H9 (cell line): ENCODE results near the gene MBP. TPM values are rescaled to one million over a fixed set of nuclear protein-coding genes. Genes with fewer than 3 reads are reported as not detected.

Experiments used
- DNase-seq: peaks from one replicate; pipeline ENCODE4 v3.0.0-alpha.2; 2017
- H2AFZ ChIP-seq: one replicate; pipeline ENCODE4 v1.6.1; 2013; ENCODE audit warnings: mild to moderate bottlenecking, low read length, control low read depth, moderate library complexity
- H2AK5ac ChIP-seq: 2 replicates; pipeline ENCODE4 v1.6.1; 2013; ENCODE audit warnings: low read length, control low read depth, mixed read lengths; ENCODE audit not compliant: insufficient read length
- H2BK120ac ChIP-seq: one replicate; pipeline ENCODE4 v1.6.1; 2013; ENCODE audit warnings: low read depth, mild to moderate bottlenecking, low read length, control low read depth, inconsistent platforms; ENCODE audit not compliant: poor library complexity, severe bottlenecking
- H2BK12ac ChIP-seq: 2 replicates; pipeline ENCODE4 v1.6.1; 2013; ENCODE audit warnings: low read length, control low read depth, mixed read lengths, low read depth; ENCODE audit not compliant: insufficient read length
- H2BK15ac ChIP-seq: 2 replicates; pipeline ENCODE4 v1.6.1; 2013; ENCODE audit warnings: low read depth, low read length, control low read depth
- H2BK20ac ChIP-seq: one replicate; pipeline ENCODE4 v1.6.1; 2013; ENCODE audit warnings: low read depth, mild to moderate bottlenecking, low read length, control low read depth, inconsistent platforms; ENCODE audit not compliant: poor library complexity, severe bottlenecking
- H2BK5ac ChIP-seq: 2 replicates; pipeline ENCODE4 v1.6.1; 2013; ENCODE audit warnings: low read length, control low read depth, mixed read lengths; ENCODE audit not compliant: insufficient read length
- H3K14ac ChIP-seq: 2 replicates; pipeline ENCODE4 v1.6.1; 2013; ENCODE audit warnings: low read length, control low read depth; ENCODE audit not compliant: insufficient read depth
- H3K18ac ChIP-seq: 2 replicates; pipeline ENCODE4 v1.6.1; 2013; ENCODE audit warnings: low read depth, mild to moderate bottlenecking, mixed read lengths, low read length, control low read depth; ENCODE audit not compliant: insufficient read length
- H3K23ac ChIP-seq: 2 replicates; pipeline ENCODE4 v1.6.1; 2013; ENCODE audit warnings: low read length, control low read depth, mixed read lengths, low read depth; ENCODE audit not compliant: insufficient read length
- H3K23me2 ChIP-seq: 2 replicates; pipeline ENCODE4 v1.6.1; 2013; ENCODE audit warnings: low read depth, mild to moderate bottlenecking, mixed read lengths, low read length, control low read depth; ENCODE audit not compliant: insufficient read length, poor library complexity, severe bottlenecking
- H3K27ac ChIP-seq: 2 replicates; pipeline ENCODE4 v1.5.1; 2013; ENCODE audit warnings: low read length, control low read depth, mixed read lengths, low read depth; ENCODE audit not compliant: insufficient read length
- H3K27me3 ChIP-seq: 2 replicates; pipeline ENCODE4 v1.6.1; 2013; ENCODE audit warnings: low read length, control low read depth, inconsistent platforms; ENCODE audit not compliant: insufficient read depth
- H3K4ac ChIP-seq: 2 replicates; pipeline ENCODE4 v1.6.1; 2013; ENCODE audit warnings: low read depth, mild to moderate bottlenecking, control low read depth, inconsistent platforms, low read length, moderate library complexity
- H3K4me1 ChIP-seq: 2 replicates; pipeline ENCODE4 v1.6.1; 2013; ENCODE audit warnings: low read length, control low read depth, inconsistent platforms; ENCODE audit not compliant: insufficient read depth
- H3K4me2 ChIP-seq: 2 replicates; pipeline ENCODE4 v1.6.1; 2013; ENCODE audit warnings: low read length, control low read depth, mixed read lengths; ENCODE audit not compliant: insufficient read length, insufficient read depth
- H3K56ac ChIP-seq: 2 replicates; pipeline ENCODE4 v1.6.1; 2013; ENCODE audit warnings: low read depth, mild to moderate bottlenecking, mixed read lengths, low read length, control low read depth; ENCODE audit not compliant: insufficient read length
- H3K79me1 ChIP-seq: 2 replicates; pipeline ENCODE4 v1.6.1; 2013; ENCODE audit warnings: low read depth, mild to moderate bottlenecking, moderate library complexity, low read length, control low read depth, inconsistent platforms; ENCODE audit not compliant: insufficient read depth, poor library complexity, severe bottlenecking
- H3K79me2 ChIP-seq: 2 replicates; pipeline ENCODE4 v1.6.1; 2013; ENCODE audit warnings: low read length, control low read depth, inconsistent platforms; ENCODE audit not compliant: insufficient read depth
- H3K9ac ChIP-seq: 2 replicates; pipeline ENCODE4 v1.6.1; 2013; ENCODE audit warnings: low read length, control low read depth, mixed read lengths; ENCODE audit not compliant: insufficient read length; ENCODE audit errors: extremely low read depth
- H3K9me3 ChIP-seq: one replicate; pipeline ENCODE4 v1.6.1; 2013; ENCODE audit warnings: low read depth, low read length, inconsistent platforms; ENCODE audit not compliant: control insufficient read depth
- H3T11ph ChIP-seq: one replicate; pipeline ENCODE4 v1.6.1; 2013; ENCODE audit warnings: mild to moderate bottlenecking, low read length, control low read depth, inconsistent platforms
- H4K20me1 ChIP-seq: one replicate; pipeline ENCODE4 v1.6.1; 2013; ENCODE audit not compliant: control insufficient read depth, insufficient read length, insufficient read depth
- H4K5ac ChIP-seq: 2 replicates; pipeline ENCODE4 v1.6.1; 2013; ENCODE audit warnings: low read depth, mild to moderate bottlenecking, mixed read lengths, low read length, control low read depth; ENCODE audit not compliant: insufficient read length
- H4K8ac ChIP-seq: replicated peaks from 2 replicates; pipeline ENCODE4 v1.6.1; 2013; ENCODE audit warnings: low read length, control low read depth, mixed read lengths, low read depth; ENCODE audit not compliant: insufficient read length
- H4K91ac ChIP-seq: 2 replicates; pipeline ENCODE4 v1.6.1; 2013; ENCODE audit warnings: low read depth, mild to moderate bottlenecking, moderate library complexity, mixed read lengths, low read length, control low read depth; ENCODE audit not compliant: insufficient read length
- H3K27ac Mint-ChIP-seq, 3 experiments: 2 replicates in 2 of 3; 3 replicates in 1 of 3; pipeline ENCODE4 v1.8.0; 2020 to 2021; ENCODE audit warnings: mixed read lengths in 3 of 3, mild to moderate bottlenecking in 1 of 3, moderate library complexity in 1 of 3
- H3K27me3 Mint-ChIP-seq: 2 replicates; pipeline ENCODE4 v1.8.0; 2021; ENCODE audit warnings: low read depth, mild to moderate bottlenecking, moderate library complexity, mixed read lengths
- H3K36me3 Mint-ChIP-seq, 3 experiments: 2 replicates in 2 of 3; 3 replicates in 1 of 3; pipeline ENCODE4 v1.8.0; 2020 to 2021; ENCODE audit warnings: low read depth in 3 of 3, mixed read lengths in 3 of 3; ENCODE audit not compliant: insufficient read depth in 1 of 3
- H3K4me1 Mint-ChIP-seq, 2 experiments: 2 replicates each; pipeline ENCODE4 v1.8.0; 2020; ENCODE audit warnings: mixed read lengths in 2 of 2
- H3K4me3 Mint-ChIP-seq, 2 experiments: 2 replicates in 1 of 2; 3 replicates in 1 of 2; pipeline ENCODE4 v1.8.0; 2020 to 2021; ENCODE audit warnings: mild to moderate bottlenecking in 2 of 2, mixed read lengths in 2 of 2, moderate library complexity in 1 of 2
- H3K9me3 Mint-ChIP-seq, 2 experiments: 2 replicates in 1 of 2; 3 replicates in 1 of 2; pipeline ENCODE4 v1.8.0; 2020; ENCODE audit warnings: mild to moderate bottlenecking in 2 of 2, mixed read lengths in 2 of 2, moderate library complexity in 1 of 2
- WGBS: extraction: QIAGEN DNeasy Blood & Tissue Kit; methylation state at CpG from one replicate; pipeline ENCODE4 v1.1.7; 2013; ENCODE audit warnings: missing lambda C conversion rate, low lambda C conversion rate, mixed read lengths; ENCODE audit not compliant: insufficient read length; ENCODE audit errors: extremely low coverage; 5-methylcytosine and 5-hydroxymethylcytosine counted together
- total RNA-seq: library from RNA; stranded (reverse); gene quantifications from 2 replicates; pipeline ENCODE4 v1.2.1, GENCODE V29; 2021
- TF ChIP-seq, protein P1 (sequence below): fragments of 200-600 bp; sonication (generic); conservative IDR thresholded peaks from 3 replicates; pipeline ENCODE4 v1.8.0; 2021; ENCODE audit warnings: antibody characterized with exemption, mild to moderate bottlenecking

Gene MBP
- total RNA-seq, 1 experiment from 2014 or later: 8.6 TPM

DNA sequence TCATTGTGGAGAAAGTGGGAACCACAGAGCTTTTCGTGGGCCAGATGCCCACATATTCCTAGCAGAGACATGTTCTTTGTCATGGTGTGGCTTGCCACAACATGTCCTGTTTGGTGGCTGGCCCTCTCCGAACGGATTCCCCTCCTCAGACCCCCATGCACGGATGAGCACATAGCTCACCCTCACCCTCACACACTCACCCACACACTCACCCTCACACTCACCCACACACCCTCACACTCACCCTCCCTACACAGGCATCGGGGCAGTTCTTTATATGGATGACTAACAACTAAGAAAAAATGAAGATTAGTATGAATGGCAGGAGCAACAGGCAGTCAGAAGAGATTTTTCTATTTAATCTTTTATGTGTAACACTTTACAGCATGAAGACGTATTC is 160.3 kb downstream of the MBP start:
- Histone ChIP-seq H3K9me3 (peaks cover 3% of the 10 kb centered on the region), H4K5ac (no peak overlapping the region), H2BK5ac (no peak overlapping the region), H4K8ac (no peak overlapping the region), H3K79me2 (no peaks in the 10 kb centered on the region), H3T11ph (no peak overlapping the region), H2BK20ac (no peak overlapping the region), H3K56ac (no peak overlapping the region), H3K23ac (no peak overlapping the region), H2BK120ac (no peak overlapping the region), H3K18ac (no peak overlapping the region), H3K27ac (no peak overlapping the region), H3K4ac (no peak overlapping the region), H3K27me3 (no peaks in the 10 kb centered on the region), H4K91ac (no peak overlapping the region), H2AFZ (no peak overlapping the region), H3K9ac (no peak overlapping the region), H3K4me2 (no peak overlapping the region), H2BK15ac (no peak overlapping the region), H4K20me1 (no peaks in the 10 kb centered on the region), H2BK12ac (no peak overlapping the region), H3K4me1 (peaks cover 4% of the 10 kb centered on the region), H2AK5ac (no peak overlapping the region), H3K79me1 (no peaks in the 10 kb centered on the region), H3K23me2 (no peaks in the 10 kb centered on the region), H3K14ac (no peak overlapping the region)
- peak overlapping the region in 1 of 3 experiments; percentile 34; a peak in 2 of 7 replicates for H3K27ac Mint-ChIP-seq
- peaks cover 38 to 46% of the 10 kb centered on the region in 2 experiments for H3K4me1 Mint-ChIP-seq
- H3K36me3 Mint-ChIP-seq: peaks cover 2 to 4% (median 3%) of the 10 kb centered on the region in 3 experiments; a peak in 4 of 7 replicates
- WGBS: no CpG with 5 or more reads among the region's 6 CpGs
- peaks cover 0 to 3% of the 10 kb centered on the region in 2 experiments; a peak in 1 of 5 replicates for H3K9me3 Mint-ChIP-seq
- H3K27me3 Mint-ChIP-seq: no peaks in the 10 kb centered on the region
- DNase-seq: no peak
- no peak overlapping the region for H3K4me3 Mint-ChIP-seq
- TF ChIP-seq, protein P1, sequence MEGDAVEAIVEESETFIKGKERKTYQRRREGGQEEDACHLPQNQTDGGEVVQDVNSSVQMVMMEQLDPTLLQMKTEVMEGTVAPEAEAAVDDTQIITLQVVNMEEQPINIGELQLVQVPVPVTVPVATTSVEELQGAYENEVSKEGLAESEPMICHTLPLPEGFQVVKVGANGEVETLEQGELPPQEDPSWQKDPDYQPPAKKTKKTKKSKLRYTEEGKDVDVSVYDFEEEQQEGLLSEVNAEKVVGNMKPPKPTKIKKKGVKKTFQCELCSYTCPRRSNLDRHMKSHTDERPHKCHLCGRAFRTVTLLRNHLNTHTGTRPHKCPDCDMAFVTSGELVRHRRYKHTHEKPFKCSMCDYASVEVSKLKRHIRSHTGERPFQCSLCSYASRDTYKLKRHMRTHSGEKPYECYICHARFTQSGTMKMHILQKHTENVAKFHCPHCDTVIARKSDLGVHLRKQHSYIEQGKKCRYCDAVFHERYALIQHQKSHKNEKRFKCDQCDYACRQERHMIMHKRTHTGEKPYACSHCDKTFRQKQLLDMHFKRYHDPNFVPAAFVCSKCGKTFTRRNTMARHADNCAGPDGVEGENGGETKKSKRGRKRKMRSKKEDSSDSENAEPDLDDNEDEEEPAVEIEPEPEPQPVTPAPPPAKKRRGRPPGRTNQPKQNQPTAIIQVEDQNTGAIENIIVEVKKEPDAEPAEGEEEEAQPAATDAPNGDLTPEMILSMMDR: no peak
